HG02943 (cell line): ENCODE data around the gene RALGAPA2.
"Not testable (repeated sequence)": the region's sequence is repeated elsewhere in the genome, so short reads cannot be mapped to it uniquely, and the experiment has no call there.

Experiments used
- ATAC-seq: cut with Tn5 transposase; IDR thresholded peaks from one replicate; pipeline ENCODE4 v1.9.1; 2021; ENCODE audit warnings: mild to moderate bottlenecking, low read depth, moderate library complexity; ENCODE audit not compliant: unreplicated experiment

Gene RALGAPA2

DNA sequence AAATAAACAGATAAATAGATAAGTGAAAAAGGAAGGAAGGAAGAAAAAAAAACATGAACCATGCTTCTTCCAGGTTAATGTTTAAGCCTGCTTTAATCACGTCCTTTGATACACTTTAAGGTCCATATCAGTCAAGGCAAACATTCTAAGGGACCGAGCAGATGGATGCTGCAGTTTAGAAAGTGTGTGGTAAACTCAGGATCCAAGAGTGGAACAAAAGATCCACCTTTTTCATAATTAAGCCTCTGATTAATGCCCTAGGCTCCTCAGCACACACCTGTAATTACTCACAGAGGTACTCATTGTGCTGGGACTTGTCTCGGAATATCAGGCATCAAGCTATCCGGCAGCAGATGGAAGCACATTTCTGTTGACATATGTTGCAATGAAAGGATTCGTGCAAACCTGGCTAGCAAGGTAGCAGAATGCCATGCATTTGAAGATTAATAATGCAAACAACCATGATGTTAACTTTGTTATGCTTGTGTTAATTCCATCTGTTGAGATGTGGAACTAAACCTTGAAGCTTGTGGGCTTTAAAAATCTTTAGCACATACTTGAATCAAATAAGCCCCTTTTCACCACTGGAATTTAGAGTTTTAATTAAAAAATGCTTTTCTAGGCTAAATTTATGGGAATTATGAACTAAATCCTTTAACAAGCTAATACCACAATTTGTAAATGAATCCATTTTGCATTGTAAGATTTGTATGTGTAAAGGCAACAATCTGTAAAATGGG lies 163.7 kb downstream of the RALGAPA2 start:
- no peak for ATAC-seq

- ATAC-seq, result no peak
Measured at GRCh38 chr20:20547876-20548266, 164.6 kb downstream of the RALGAPA2 start.

DNA sequence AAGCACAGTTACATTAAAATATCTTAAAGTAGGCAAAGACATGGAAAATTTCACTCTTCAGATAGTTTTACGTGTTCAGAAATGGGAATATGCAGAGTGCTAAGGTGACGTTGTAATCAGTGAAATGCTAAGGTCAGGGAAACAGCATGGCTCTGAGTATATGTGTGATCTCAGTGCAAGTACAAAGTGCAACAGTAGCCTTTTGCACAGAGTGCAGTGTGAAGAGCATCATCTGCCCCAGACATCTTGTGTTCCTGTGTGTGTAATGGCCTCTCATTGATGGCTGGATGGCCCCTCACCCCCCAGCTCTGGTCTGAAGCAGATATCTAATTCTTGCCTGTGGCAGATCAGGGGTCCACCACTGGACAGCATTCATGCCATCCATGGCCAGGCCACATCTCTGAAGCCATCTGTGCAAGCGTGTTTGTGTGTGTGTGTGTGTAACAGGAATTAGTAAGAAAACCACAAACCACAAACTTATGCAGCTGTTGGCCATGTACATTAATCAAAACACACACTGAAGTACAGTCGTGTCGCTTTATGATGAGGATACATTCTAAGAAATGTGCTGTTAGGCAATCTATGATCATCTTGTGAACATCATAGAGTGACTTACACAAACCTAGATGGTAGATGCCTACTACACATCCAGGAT lies 165.1 kb downstream of the RALGAPA2 start:
- ATAC-seq, result no peak

- no peak for ATAC-seq
Measured at GRCh38 chr20:20546402-20546801, 166.0 kb downstream of the RALGAPA2 start.

- ATAC-seq, result not testable (repeated sequence)
Measured at GRCh38 chr20:20543348-20543747, 169.1 kb downstream of the RALGAPA2 start.

DNA sequence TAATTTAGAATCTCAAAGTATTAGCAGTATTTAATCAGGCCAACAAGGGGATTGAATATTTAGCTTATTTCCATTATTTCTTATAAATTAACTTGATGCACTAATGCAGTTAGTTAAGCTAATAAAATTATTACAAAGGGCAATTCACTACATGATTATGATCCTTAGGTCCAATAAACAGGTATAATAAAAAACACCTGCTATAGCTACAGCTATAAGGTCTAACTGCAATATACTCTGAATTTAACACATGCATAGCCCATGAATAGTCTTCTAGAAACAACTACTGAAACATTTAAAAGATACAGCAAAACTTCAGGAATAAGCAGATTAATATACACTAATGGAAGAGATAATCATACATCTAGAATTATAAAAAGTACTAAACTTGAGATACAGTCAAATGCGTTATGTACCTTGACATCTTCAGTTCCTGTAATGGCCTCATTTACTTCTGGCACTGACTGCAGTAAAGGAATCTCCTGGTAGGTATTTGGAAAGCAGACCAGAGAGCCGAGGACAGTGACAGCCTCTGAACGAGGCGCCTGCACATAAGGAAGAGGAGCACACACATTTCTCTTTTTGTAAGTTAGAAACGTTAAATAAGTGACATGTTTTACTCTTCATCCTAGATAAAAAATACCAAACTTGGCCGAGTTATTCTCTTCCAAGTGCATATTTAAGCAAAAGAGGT lies 176.1 kb downstream of the RALGAPA2 start:
- ATAC-seq, result no peak

DNA sequence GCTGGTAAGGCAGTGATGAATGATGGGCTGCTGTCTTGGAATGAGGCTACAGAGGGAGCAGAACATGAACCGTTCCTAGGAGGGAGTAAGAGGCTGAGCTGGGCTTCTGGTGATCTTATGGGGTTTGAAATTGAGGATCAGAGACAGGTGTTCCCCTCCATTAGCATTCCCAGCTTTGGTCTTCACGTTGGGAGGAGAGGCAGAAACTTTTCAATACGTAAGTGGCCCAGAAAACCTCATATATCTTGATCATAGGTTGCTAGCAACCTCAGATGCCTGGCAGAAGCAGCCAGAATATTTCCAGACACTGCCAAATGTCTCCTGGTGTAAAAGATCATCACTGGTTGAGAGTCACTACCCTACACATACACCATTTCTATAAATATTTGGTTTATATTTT lies 177.4 kb downstream of the RALGAPA2 start:
- ATAC-seq, result no peak

DNA sequence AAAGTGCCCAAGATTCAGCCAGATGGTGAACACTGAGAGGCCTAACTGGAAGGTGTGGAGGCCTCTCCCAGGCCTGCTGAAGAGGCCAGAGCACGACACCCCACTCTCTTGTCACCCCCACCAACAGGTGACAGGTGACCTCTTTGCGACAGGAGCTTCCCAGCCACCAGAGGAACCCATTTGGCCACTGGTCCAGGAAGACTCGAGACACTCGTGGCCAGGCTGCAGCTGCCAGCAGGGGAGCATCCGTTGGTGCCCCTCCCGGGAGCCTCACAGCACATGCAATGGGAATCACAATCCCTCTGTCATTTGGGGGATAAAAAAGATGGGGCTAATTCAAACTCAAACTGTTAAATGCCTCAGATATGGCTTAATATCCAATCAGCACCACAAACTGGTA lies 181.2 kb downstream of the RALGAPA2 start:
- ATAC-seq, result no peak

- ATAC-seq, result no peak
Measured at GRCh38 chr20:20530428-20531151, 181.9 kb downstream of the RALGAPA2 start.

GRCh38 chr20:20529597-20529996 lies 182.8 kb downstream of the RALGAPA2 start:
- no peak for ATAC-seq

DNA sequence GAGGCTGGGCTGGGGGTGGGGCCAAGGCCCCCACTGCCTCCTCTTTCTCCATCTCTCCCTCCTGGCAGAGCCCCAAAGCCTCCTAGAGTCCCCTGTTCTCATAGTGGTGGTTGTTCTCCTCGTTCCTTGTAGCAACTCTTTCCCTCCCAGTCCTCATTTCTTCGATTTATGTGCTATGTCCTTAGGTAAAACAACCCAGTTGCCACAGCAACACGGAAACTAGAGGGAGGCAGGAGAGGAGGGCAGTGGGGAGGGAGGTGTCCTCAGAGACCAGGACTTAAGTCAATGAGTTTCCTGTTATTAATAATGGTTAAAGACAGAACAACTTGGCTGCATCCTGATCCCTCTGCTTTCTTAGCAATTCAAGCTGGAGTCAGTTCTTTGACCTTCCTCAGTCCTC lies 183.6 kb downstream of the RALGAPA2 start:
- ATAC-seq, result no peak

DNA sequence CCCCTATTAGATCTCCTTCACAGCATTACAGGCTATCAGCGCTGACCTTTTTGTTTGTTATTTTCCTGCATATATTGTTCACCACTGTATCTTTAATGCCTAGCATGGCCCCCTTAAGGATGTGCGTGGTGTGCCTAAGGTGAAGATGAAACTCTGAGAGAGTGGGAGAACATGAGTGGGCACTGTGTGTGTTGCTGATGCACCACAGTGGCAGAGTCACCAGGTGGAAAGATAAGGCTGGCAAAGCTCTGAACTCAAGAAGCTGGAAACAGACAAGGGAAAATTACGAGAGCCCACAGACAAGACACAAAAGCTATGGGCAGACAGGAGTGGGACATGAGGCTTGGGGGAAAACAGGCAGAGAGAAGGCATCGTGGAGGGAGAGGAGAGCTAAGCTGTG lies 184.8 kb downstream of the RALGAPA2 start:
- ATAC-seq, result no peak

- no peak for ATAC-seq
Measured at GRCh38 chr20:20525756-20526155, 186.7 kb downstream of the RALGAPA2 start.

DNA sequence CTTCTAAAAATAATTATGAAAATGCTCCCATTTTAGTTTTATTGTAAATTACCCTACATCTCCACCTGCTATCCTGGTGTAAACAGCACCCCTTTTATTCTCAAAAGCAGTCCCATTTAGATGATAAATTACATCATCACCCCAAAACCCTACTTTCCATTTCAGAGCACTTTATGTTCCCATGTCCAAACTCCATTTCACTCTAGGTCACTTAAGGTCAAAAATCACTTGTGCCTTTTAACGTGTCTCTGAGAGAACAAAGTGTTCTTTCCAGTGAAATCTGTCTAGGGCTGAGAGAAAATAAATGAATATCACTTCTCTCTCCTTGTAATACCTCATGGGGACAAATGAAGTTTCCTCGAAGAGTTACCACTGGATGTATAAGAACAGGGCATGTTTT lies 187.2 kb downstream of the RALGAPA2 start:
- ATAC-seq, result no peak

GRCh38 chr20:20524756-20525155 lies 187.7 kb downstream of the RALGAPA2 start:
- no peak for ATAC-seq

DNA sequence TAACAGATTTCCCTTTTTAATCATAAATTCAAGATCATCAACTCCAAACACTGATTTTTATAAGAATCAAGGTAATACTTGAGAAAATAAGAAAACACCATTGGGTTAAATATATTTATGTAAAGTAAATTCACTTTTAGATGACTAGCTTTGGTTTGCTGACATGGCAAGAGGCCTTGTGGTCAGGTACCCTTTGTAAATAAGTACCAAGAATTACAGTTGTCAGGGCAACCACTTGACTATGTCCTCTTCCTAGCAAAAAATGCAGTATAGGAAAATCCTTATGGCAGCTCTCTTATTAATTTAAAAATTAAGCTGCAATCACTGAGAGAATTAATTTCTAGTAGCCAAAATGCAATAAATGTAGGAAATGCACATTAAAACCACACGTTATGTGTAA lies 190.7 kb downstream of the RALGAPA2 start:
- ATAC-seq, result no peak

- ATAC-seq, result no peak
Measured at GRCh38 chr20:20520776-20521175, 191.7 kb downstream of the RALGAPA2 start.

GRCh38 chr20:20519269-20519668 lies 193.2 kb downstream of the RALGAPA2 start:
- ATAC-seq, result no peak

DNA sequence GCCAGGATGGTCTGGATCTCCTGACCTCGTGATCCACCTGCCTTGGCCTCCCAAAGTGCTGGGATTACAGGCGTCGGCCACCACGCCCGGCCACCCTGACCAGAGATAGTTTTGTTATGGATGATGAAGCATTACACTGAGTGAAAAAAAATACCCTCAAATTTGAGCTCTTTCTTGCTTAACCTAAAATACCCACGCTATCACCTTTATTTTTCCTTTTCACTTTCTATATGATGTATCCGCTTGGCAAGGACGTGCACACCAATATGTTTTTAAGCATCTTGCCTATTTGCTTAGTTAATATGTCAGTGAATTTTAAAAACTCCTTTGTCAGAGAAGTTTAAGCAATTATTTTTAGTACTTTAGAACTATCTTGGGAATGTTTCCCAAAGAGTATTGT lies 194.2 kb downstream of the RALGAPA2 start:
- ATAC-seq, result no peak

DNA sequence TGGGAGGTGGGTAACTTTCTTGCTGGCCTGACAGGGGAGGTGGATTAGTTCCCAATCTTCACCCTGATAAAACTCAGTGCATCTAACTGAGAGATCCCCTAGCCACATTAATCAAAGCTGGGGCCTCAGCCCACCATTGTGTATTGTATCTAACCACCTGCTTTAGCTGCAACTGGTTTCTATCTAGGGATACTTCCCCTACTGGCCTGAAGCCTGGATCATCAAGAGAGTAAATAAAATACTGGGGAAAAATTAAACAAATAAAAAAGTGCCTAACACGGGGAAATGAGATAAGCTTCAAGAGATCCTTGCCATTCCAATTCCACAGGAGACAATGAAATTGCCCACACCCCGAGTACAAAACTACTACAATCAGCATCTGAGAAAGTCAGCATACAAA lies 195.1 kb downstream of the RALGAPA2 start:
- no peak for ATAC-seq

DNA sequence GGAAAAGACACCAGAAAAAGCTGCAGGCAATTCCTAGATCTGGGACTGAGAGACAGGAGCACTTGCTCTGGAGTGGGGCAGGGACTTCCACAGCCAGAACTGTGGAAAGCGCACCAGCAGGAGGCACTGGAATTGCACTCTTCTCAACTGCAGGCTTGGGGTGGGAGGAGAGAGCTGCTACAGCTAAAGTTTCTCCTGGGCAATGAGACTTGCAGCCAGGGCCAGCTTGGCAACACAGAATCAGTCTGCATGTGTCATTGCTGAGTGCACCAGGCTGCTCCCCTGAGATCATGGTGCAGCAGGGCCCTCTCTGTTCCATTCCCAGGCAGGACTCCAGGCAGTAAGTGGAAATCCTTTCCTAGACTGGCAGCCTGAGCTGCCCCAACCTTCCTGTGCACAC lies 198.7 kb downstream of the RALGAPA2 start:
- ATAC-seq, result no peak
